ENCODE results near the gene EHD1.
"Not testable (repeated sequence)": the region's sequence is repeated elsewhere in the genome, so short reads cannot be mapped to it uniquely, and the experiment has no call there.

The EHD1 gene

GRCh38 chr11:64831411-64831891, 47.0 kb downstream of the EHD1 start:
- no peak for DNase-seq (ENCODE audit: low read depth in 3 of 3)

- DNase-seq (ENCODE audit: low read depth in 3 of 3) = no peak
Observed at GRCh38 chr11:64829536-64830251, 48.7 kb downstream of the EHD1 start.

GRCh38 chr11:64827451-64827839, 51.0 kb downstream of the EHD1 start:
- DNase-seq (ENCODE audit: low read depth in 3 of 3) = no peak

- no peak for DNase-seq (ENCODE audit: low read depth in 3 of 3)
Observed at GRCh38 chr11:64826578-64827450, 51.6 kb downstream of the EHD1 start.

- DNase-seq (ENCODE audit: low read depth in 3 of 3) = no peak
Observed at GRCh38 chr11:64826062-64826461, 52.4 kb downstream of the EHD1 start.

GRCh38 chr11:64823568-64824119, 54.8 kb downstream of the EHD1 start:
- no peak for DNase-seq (ENCODE audit: low read depth in 3 of 3)

- no peak for DNase-seq (ENCODE audit: low read depth in 3 of 3)
Observed at GRCh38 chr11:64817476-64817875, 60.9 kb downstream of the EHD1 start.

- not testable (repeated sequence) for DNase-seq (ENCODE audit: low read depth in 3 of 3)
Observed at GRCh38 chr11:64815433-64815832, 63.0 kb downstream of the EHD1 start.

- DNase-seq (ENCODE audit: low read depth in 3 of 3) = no peak
Observed at GRCh38 chr11:64814712-64815187, 63.7 kb downstream of the EHD1 start.

- DNase-seq (ENCODE audit: low read depth in 3 of 3) = no peak
Observed at GRCh38 chr11:64813826-64814225, 64.6 kb downstream of the EHD1 start.

GRCh38 chr11:64810891-64811272, 67.5 kb downstream of the EHD1 start:
- no peak for DNase-seq (ENCODE audit: low read depth in 3 of 3)

- DNase-seq (ENCODE audit: low read depth in 3 of 3) = peak; percentile 71 to 87 (median 71)
Observed at GRCh38 chr11:64810271-64810890, 68.0 kb downstream of the EHD1 start, which contains the start of gene MEN1. Gene MEN1 (minus strand): TSS chr11:64810551. CDS start chr11:64810109, 442 bp downstream.

GRCh38 chr11:64809781-64810241, 68.6 kb downstream of the EHD1 start:
- DNase-seq (ENCODE audit: low read depth in 3 of 3) = peak in 1 of 3 experiments; percentile 33

- DNase-seq (ENCODE audit: low read depth in 3 of 3) = no peak
Observed at GRCh38 chr11:64805481-64805880, 72.9 kb downstream of the EHD1 start.

GRCh38 chr11:64804346-64805210, 73.8 kb downstream of the EHD1 start:
- DNase-seq (ENCODE audit: low read depth in 3 of 3) = no peak

- no peak for DNase-seq (ENCODE audit: low read depth in 3 of 3)
Observed at GRCh38 chr11:64803846-64804345, 74.5 kb downstream of the EHD1 start.

GRCh38 chr11:64803158-64803845, 75.1 kb downstream of the EHD1 start, which contains the start of gene MAP4K2:
Gene MAP4K2 (minus strand): TSS chr11:64803214. CDS start chr11:64803149, 65 bp downstream.
- DNase-seq (ENCODE audit: low read depth in 3 of 3) = peak; percentile 58 to 82 (median 69)

GRCh38 chr11:64802370-64803157, 75.9 kb downstream of the EHD1 start:
- DNase-seq (ENCODE audit: low read depth in 3 of 3) = peak in 1 of 3 experiments; percentile 40
